ENCODE data around the gene HS1BP3.

The HS1BP3 gene

GRCh38 chr2:20637147-20637546, 13.8 kb downstream of the HS1BP3 start:
- no peak overlapping the region for H3K4me3 ChIP-seq (ENCODE audit: low read depth, low read length)
- DNase-seq (ENCODE audit: low read depth): no peak
- TF ChIP-seq MAX (IDR thresholded peaks at IDR 0.05; ENCODE audit: low read depth, low read length): no peak
- TF ChIP-seq MYC (IDR thresholded peaks at IDR 0.05; ENCODE audit: low read depth, low read length): no peak
- TF ChIP-seq POLR2A (IDR thresholded peaks at IDR 0.05; ENCODE audit: extremely low read depth, insufficient read length): no peak
- no peak for TF ChIP-seq CTCF (IDR thresholded peaks at IDR 0.05; ENCODE audit: low read depth, low read length)

- TF ChIP-seq CTCF (IDR thresholded peaks at IDR 0.05; ENCODE audit: low read depth, low read length): peak; percentile 94
- TF ChIP-seq MYC (IDR thresholded peaks at IDR 0.05; ENCODE audit: low read depth, low read length): no peak; the same call in 1 of the 2 replicates
- peak; percentile 82 for DNase-seq (ENCODE audit: low read depth)
- no peak overlapping the region for H3K4me3 ChIP-seq (ENCODE audit: low read depth, low read length)
Measured at GRCh38 chr2:20635675-20636584, 15.0 kb downstream of the HS1BP3 start.

- DNase-seq (ENCODE audit: low read depth): no peak
- TF ChIP-seq CTCF (IDR thresholded peaks at IDR 0.05; ENCODE audit: low read depth, low read length) (no peak), POLR2A (IDR thresholded peaks at IDR 0.05; ENCODE audit: extremely low read depth, insufficient read length) (no peak), MYC (IDR thresholded peaks at IDR 0.05; ENCODE audit: low read depth, low read length) (no peak), MAX (IDR thresholded peaks at IDR 0.05; ENCODE audit: low read depth, low read length) (no peak)
Measured at GRCh38 chr2:20635113-20635510, 15.8 kb downstream of the HS1BP3 start.

GRCh38 chr2:20634507-20635112, 16.3 kb downstream of the HS1BP3 start:
- TF ChIP-seq CTCF (IDR thresholded peaks at IDR 0.05; ENCODE audit: low read depth, low read length) (no peak), MYC (IDR thresholded peaks at IDR 0.05; ENCODE audit: low read depth, low read length) (no peak), MAX (IDR thresholded peaks at IDR 0.05; ENCODE audit: low read depth, low read length) (no peak), POLR2A (IDR thresholded peaks at IDR 0.05; ENCODE audit: extremely low read depth, insufficient read length) (no peak)
- DNase-seq (ENCODE audit: low read depth): no peak
- no peak overlapping the region for H3K4me3 ChIP-seq (ENCODE audit: low read depth, low read length)

More at GRCh38 chr2:20635113-20635510, 15.8 kb downstream of the HS1BP3 start:
- no peak overlapping the region for H3K4me3 ChIP-seq (ENCODE audit: low read depth, low read length)

GRCh38 chr2:20633794-20634506, 16.9 kb downstream of the HS1BP3 start:
- no peak overlapping the region for H3K4me3 ChIP-seq (ENCODE audit: low read depth, low read length)
- DNase-seq (ENCODE audit: low read depth): no peak

More at GRCh38 chr2:20633794-20634506, 16.9 kb downstream of the HS1BP3 start:
- no peak for TF ChIP-seq CTCF (IDR thresholded peaks at IDR 0.05; ENCODE audit: low read depth, low read length)
- no peak for TF ChIP-seq POLR2A (IDR thresholded peaks at IDR 0.05; ENCODE audit: extremely low read depth, insufficient read length)
- no peak for TF ChIP-seq MYC (IDR thresholded peaks at IDR 0.05; ENCODE audit: low read depth, low read length)
- no peak for TF ChIP-seq MAX (IDR thresholded peaks at IDR 0.05; ENCODE audit: low read depth, low read length)

Data from NB4 (cell line).